NOMO-1 (cell line): ENCODE data around the gene PKD1L1.
"Not testable (repeated sequence)": the region's sequence is repeated elsewhere in the genome, so short reads cannot be mapped to it uniquely, and the experiment has no call there.

Experiments used
- DNase-seq, 2 experiments: peaks; one replicate each; lab custom pipeline; 2025; ENCODE audit not compliant: unreplicated experiment in 2 of 2; lab: John Stamatoyannopoulos, UW

PKD1L1 gene

GRCh38 chr7:47801423-47801822, 146.8 kb downstream of the PKD1L1 start:
- DNase-seq, result no peak

- no peak for DNase-seq
These were observed 148.7 kb downstream of the PKD1L1 start for GRCh38 chr7:47799524-47799923.

DNA sequence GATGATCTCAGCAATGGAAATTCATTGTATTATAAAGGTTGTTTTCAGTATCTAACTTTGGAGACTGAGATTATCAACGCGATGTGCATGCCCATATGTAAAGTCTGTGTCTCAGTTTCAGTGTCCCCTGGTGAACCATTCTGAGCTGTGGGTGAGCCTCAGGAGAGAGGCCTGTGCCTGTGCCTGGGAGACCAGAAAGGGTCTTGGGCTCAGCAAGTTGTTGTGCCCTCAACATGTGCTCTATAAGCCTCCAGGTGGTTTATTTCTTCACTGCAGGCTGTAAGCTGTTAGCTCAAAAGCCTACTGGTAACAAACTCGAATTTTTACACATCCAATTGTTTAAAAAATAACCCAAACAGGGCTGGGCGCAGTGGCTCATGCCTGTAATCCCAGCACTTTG, 151.9 kb downstream of the PKD1L1 start:
- no peak for DNase-seq

GRCh38 chr7:47795631-47796030, 152.6 kb downstream of the PKD1L1 start:
- no peak for DNase-seq

GRCh38 chr7:47795126-47795525, 153.1 kb downstream of the PKD1L1 start:
- not testable (repeated sequence) for DNase-seq

- no peak for DNase-seq
These were observed 154.2 kb downstream of the PKD1L1 start for GRCh38 chr7:47794016-47794415.

DNA sequence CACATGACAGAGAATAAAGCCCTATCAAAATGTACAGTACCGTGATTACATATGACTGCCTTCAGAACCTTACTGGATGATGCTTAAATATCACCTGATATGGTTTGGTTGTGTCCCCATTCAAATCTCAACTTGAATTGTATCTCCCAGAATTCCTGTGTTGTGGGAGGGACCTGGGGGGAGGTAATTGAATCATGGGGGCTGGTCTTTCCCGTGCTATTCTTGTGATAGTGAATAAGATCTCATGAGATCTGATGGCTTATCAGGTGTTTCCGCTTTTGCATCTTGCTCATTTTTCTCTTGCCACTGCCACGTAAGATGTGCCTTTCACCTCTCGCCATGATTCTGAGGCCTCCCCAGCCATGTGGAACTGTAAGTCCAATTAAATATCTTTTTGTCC, 155.1 kb downstream of the PKD1L1 start:
- not testable (repeated sequence) for DNase-seq

- DNase-seq, result no peak
These were observed 155.6 kb downstream of the PKD1L1 start for GRCh38 chr7:47792521-47793121.

- no peak for DNase-seq
These were observed 156.6 kb downstream of the PKD1L1 start for GRCh38 chr7:47791682-47792081.

DNA sequence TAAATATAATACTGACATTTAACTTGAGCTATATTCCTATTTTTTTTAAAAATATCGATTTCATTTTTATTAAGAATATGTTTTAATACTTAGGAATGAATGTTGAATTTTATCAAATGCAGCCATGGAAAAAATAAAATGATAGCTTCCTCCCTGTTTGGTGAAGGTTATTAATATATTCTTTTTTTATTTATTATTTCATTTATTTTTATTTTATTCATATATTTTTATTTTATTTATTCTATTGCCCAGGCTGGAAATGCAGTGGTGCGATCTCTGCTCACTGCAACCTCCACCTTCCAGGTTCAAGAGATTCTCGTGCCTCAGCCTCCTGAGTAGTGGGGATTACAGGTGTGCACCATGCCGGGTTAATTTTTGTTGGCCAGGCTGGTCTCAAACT, 160.2 kb downstream of the PKD1L1 start:
- no peak for DNase-seq

GRCh38 chr7:47787249-47788069, 160.8 kb downstream of the PKD1L1 start:
- no peak for DNase-seq

DNA sequence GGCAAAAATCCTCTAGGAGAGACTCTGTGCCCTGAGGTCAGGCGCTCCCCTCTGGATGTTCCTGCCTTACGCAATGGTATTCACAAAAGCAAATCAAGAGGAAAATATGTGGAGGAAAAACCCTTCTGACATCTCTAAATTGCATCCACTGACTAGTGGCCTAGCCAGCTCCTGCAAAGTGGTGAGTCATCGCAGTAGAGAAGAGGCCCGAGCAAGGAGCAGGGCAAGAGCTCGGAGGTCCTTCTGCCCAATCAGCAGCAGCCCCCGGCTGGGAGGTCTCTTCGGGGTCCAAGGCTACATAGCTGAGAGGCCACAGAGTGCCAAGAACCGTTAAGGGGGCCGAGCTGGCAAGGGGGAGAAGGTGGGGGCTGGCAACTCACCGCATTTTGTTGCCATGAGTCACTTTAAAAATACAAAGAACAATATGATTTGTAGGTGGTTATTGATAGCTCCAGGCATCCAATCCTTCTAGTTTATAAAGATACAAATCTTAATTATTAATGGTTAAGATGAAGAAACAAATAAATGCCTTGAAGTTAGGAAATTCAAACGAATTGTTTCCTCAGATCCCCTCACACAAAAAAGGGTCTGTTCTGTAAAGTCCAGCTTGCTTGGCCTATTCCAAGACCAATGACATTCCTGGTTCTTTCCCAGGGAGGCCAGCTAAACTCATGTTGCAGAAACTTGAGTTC, 161.6 kb downstream of the PKD1L1 start:
- DNase-seq, result peak; percentile 3 to 12

DNA sequence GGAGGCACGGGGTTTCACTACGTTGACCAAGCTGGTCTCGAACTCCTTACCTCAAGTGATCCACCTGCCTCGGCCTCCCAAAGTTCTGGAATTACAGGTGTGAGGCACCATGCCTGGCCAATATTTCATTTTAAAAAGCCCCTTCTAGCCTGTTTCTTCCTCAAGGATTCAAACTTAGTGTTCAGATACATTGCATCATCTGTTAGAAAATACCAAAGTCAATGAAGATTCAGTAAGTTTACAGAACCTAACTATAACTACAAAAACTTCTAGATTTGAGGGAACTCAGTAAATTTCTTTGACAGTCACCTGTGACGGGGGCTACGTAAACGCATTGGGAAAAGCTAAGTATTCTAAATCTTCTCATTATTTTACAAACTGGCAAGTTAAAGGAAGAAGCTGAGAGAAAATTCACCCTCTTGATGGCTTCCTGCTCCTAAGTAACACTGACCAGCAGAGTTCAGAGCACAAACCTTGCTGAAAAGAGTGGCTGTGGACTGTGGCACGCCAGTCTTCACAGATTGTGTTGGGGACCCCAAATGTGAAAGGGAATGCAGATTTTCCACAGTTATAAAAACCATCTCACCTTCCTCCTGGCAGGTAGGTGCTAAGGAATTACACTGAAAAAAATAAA, 162.2 kb downstream of the PKD1L1 start:
- no peak for DNase-seq

GRCh38 chr7:47783456-47784223, 164.6 kb downstream of the PKD1L1 start:
- DNase-seq, result no peak

- DNase-seq, result no peak
These were observed 165.5 kb downstream of the PKD1L1 start for GRCh38 chr7:47782792-47783191.

- DNase-seq, result no peak
These were observed 166.2 kb downstream of the PKD1L1 start for GRCh38 chr7:47782022-47782421.

- DNase-seq, result no peak
These were observed 167.7 kb downstream of the PKD1L1 start for GRCh38 chr7:47780555-47780954.

GRCh38 chr7:47779341-47779771, 168.9 kb downstream of the PKD1L1 start:
- no peak for DNase-seq

DNA sequence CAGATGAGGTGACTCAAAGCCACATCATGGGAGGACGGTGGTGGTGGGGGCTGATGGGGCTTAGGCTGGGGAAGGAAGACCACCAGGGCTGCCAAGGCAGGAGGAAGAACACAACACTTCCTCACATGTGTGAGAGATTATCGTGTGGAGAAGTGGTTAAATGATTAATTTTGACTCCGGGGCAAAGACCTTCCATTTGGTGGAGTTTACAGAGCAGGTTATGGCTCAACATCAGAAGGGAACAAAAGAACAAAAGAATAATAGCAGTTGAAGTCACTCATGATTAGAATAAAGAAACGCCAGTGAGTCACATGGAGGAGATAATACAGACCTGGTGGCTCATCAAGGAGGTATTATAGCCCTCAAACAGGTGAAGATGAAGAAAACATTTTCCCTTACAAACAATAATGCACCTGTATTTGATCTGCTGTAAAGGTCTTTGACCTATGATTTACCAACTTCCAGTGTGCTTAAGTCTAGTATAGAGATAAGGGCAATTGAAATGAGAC, 170.1 kb downstream of the PKD1L1 start:
- no peak for DNase-seq

GRCh38 chr7:47777531-47778152, 170.6 kb downstream of the PKD1L1 start:
- no peak for DNase-seq
